ENCODE measurements around the gene MUC20.

- TF ChIP-seq CTCF (optimal IDR thresholded peaks at IDR 0.05 in 1 of 3, IDR thresholded peaks at IDR 0.05 in 1 of 3, conservative IDR thresholded peaks at IDR 0.05 in 1 of 3; ENCODE audit: extremely low read depth in 1 of 3, insufficient read depth in 2 of 3, low read length in 3 of 3) = no peak
- TF ChIP-seq EZH2 (IDR thresholded peaks at IDR 0.05; ENCODE audit: low read length) = no peak
Observed at GRCh38 chr3:195715583-195716266, 5.1 kb upstream of the MUC20 start.

All from keratinocyte (primary cell).